HG02678 (cell line): ENCODE results near the gene ENDOG.
"Not testable (repeated sequence)": the region's sequence is repeated elsewhere in the genome, so short reads cannot be mapped to it uniquely, and the experiment has no call there.

ENCODE experiments used
- ATAC-seq: cut with Tn5 transposase; IDR thresholded peaks from one replicate; pipeline ENCODE4 v1.9.1; 2021; ENCODE audit warnings: mild to moderate bottlenecking, moderate library complexity; ENCODE audit not compliant: unreplicated experiment

ENDOG gene

DNA sequence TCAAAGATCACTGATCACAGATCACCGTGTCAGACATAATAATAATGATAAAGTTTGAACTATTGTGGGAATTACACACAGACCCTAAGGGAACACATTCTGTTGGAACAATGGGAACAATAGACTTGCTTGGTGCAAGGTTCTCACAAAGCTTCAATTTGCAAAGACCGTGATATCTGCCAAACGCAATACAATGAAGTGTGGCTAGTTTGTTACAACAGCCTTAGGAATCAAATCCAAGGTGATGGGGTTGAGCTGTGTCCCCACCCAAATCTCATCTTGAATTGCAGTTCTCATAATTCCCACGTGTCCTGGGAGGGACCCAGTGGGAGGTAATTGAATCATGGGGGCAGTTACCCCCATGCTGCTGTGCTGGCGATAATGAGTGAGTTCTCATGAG, 42.6 kb downstream of the ENDOG start:
- no peak for ATAC-seq

DNA sequence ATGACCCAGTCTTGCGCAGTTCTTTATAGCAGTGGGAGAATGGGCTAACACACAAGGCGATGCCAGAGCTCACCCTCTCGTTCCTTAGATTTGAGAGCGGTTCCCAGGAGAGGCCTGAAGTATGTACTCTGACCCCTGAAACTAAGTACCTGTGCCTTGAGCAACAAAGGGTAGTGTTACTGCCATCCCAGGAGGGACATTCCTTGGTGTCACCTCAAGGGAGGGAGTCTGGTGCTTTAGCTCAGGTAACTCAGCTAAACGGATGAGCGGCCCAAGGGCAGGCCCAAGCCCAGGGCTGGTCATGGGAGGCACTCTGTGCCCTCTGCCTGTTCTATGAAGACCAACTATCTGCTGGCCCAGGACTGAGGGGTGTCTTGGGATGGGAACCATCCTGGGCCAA, 43.2 kb downstream of the ENDOG start:
- ATAC-seq, result no peak

DNA sequence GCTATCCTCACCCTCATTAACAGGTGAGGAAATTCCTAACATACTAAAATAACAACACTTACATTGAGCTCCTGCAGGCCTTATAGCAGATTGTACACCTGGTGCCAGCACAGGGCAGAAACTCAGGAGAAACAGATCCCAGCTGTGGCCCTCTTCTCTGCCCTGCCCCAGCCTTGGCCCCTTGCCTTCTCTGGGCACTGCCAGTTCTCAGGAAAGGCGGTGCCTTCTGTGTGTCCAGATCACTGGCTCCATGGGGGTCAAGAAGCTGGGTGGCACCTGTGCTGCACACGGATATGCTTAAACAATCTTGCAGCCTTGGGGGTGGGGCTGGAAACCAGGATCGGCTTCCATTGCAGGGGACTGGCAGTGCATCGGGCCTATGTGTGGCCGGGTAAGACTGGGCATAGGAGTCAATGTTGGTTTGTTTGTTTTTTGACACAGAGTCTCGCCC, 44.1 kb downstream of the ENDOG start:
- ATAC-seq, result no peak

DNA sequence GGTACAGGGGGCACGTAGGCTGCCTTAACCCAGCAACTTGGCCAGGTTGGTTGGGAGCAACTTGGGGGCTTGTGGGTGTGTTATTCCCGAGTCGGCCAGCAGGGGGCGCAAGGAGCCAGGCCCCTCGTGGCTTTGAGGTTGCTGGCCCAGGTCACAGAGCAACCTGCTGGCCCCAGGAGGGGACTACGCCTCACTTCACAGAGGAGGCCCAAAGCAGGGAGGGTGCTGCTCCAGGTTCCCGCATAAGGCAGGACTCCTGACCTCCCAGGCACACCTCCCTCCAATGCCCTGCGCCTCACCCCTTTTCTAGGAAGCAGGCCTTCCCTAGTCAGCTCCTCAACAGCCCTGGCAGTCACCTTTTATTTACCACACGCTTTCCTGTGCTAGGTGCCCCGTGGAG, 45.3 kb downstream of the ENDOG start:
- ATAC-seq, result no peak

DNA sequence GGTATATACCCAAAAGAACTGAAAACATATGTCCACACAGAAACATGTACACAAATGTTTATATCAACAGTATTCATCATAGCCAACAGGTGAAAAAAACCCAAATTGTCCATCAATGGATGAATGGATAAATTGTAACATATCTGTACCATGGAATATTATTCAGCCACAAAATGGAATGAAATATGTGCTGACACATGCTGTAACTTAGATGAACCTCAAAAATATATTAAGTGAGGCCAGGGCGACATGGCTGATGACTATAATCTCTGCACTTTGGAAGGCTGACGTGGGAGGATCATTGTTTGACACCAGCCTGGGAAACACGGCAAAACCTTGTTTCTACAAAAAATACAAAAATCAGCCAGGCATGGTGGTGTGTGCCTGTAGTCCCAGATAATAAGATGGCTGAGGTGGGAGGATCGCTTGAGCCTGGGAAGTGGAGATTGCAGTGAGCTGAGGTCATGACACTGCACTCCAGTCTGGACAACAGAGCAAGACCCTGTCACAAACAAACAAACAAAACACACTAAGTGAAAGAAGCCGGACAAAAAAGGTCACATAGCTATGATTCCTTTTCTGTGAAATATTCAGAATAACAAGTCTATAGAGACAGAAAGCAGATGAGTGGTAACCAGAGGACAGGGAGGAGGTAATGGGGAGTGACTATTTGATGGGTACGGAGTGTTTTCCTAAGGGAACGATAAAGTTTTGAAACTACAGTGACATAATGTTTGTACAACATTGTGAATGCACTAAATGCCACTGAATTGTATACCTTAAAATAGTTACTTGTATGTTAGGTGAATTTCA, 52.0 kb downstream of the ENDOG start:
- ATAC-seq, result no peak

DNA sequence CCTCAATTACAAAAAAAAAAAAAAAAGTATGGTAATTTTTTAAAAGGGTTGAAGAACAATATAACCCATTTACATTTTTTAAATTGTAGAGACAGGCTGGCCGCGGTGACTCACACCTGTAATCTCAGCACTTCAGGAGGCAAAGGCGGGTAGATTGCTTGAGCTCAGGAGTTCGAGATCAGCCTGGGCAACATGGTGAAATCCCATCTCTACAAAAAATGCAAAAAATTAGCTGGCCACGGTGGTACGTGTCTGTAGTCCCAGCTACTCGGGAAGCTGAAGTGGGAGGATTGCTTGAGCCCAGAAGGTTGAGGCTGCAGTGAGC, 52.6 kb downstream of the ENDOG start:
- not testable (repeated sequence) for ATAC-seq
